ENCODE measurements around the gene MAGI1.

Gene MAGI1

GRCh38 chr3:65968996-65969395, 69.7 kb downstream of the MAGI1 start:
- no peak for DNase-seq

- DNase-seq, result no peak
Observed at GRCh38 chr3:65967451-65967850, 71.3 kb downstream of the MAGI1 start.

GRCh38 chr3:65964838-65965237, 73.9 kb downstream of the MAGI1 start:
- DNase-seq, result no peak

GRCh38 chr3:65963787-65964677, 74.7 kb downstream of the MAGI1 start:
- peak; percentile 96 for DNase-seq

GRCh38 chr3:65961733-65962132, 77.0 kb downstream of the MAGI1 start:
- no peak for DNase-seq

GRCh38 chr3:65961128-65961527, 77.6 kb downstream of the MAGI1 start:
- no peak for DNase-seq

- DNase-seq, result peak; percentile 68
Observed at GRCh38 chr3:65960087-65960486, 78.6 kb downstream of the MAGI1 start.

GRCh38 chr3:65958216-65958615, 80.5 kb downstream of the MAGI1 start:
- no peak for DNase-seq

GRCh38 chr3:65955792-65956477, 82.8 kb downstream of the MAGI1 start:
- DNase-seq, result peak; percentile 79

GRCh38 chr3:65953881-65954733, 84.6 kb downstream of the MAGI1 start:
- peak; percentile 42 for DNase-seq

- DNase-seq, result no peak
Observed at GRCh38 chr3:65953301-65953812, 85.4 kb downstream of the MAGI1 start.

- DNase-seq, result no peak
Observed at GRCh38 chr3:65952842-65953241, 85.9 kb downstream of the MAGI1 start.

GRCh38 chr3:65951836-65952505, 86.7 kb downstream of the MAGI1 start:
- DNase-seq, result peak; percentile 57

GRCh38 chr3:65950340-65951326, 88.1 kb downstream of the MAGI1 start:
- no peak for DNase-seq

- DNase-seq, result no peak
Observed at GRCh38 chr3:65948841-65949573, 89.7 kb downstream of the MAGI1 start.

GRCh38 chr3:65946438-65946837, 92.3 kb downstream of the MAGI1 start:
- DNase-seq, result peak; percentile 48

- no peak for DNase-seq
Observed at GRCh38 chr3:65945953-65946352, 92.8 kb downstream of the MAGI1 start.

- peak; percentile 78 for DNase-seq
Observed at GRCh38 chr3:65945480-65945879, 93.2 kb downstream of the MAGI1 start.

- DNase-seq, result no peak
Observed at GRCh38 chr3:65944252-65944651, 94.5 kb downstream of the MAGI1 start.

GRCh38 chr3:65939801-65940246, 98.9 kb downstream of the MAGI1 start:
- DNase-seq, result peak; percentile 64
